Suppressor macrophage treated with lipopolysaccharide for 4 hours (primary cell): ENCODE data around the gene BTBD2.
"Not testable (repeated sequence)": the region's sequence is repeated elsewhere in the genome, so short reads cannot be mapped to it uniquely, and the experiment has no call there.

ENCODE experiments used
- DNase-seq: peaks from one replicate; pipeline ENCODE4 v3.0.0-alpha.2; 2020

BTBD2 gene

GRCh38 chr19:2039089-2039958 lies 23.8 kb upstream of the BTBD2 start:
- DNase-seq = no peak

GRCh38 chr19:2038284-2039088 lies 23.0 kb upstream of the BTBD2 start:
- no peak for DNase-seq

GRCh38 chr19:2037651-2038255 lies 22.2 kb upstream of the BTBD2 start:
- no peak for DNase-seq

- no peak for DNase-seq
Measured at GRCh38 chr19:2036424-2036823, 20.9 kb upstream of the BTBD2 start.

- no peak for DNase-seq
Measured at GRCh38 chr19:2035590-2035991, 20.1 kb upstream of the BTBD2 start.

GRCh38 chr19:2034729-2035589 lies 19.4 kb upstream of the BTBD2 start:
- DNase-seq = peak; percentile 55

DNA sequence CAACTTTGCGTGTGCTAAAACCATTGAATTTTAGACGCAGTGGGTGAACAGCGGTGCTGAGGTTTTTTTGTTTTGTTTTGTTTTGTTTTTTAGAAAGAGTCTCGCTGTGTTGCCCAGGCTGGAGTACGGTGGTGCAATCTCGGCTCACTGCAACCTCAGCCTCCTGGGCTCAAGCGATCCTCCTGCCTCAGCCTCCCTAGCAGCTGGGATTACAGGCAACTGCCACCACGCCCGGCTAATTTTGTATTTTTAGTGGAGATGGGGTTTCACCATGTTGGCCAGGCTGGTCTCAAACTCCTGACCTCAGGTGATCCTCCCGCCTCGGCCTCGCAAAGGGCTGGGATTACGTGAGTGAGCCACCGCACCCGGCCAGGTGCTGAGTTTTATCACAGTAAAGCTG lies 18.7 kb upstream of the BTBD2 start:
- DNase-seq = not testable (repeated sequence)

DNA sequence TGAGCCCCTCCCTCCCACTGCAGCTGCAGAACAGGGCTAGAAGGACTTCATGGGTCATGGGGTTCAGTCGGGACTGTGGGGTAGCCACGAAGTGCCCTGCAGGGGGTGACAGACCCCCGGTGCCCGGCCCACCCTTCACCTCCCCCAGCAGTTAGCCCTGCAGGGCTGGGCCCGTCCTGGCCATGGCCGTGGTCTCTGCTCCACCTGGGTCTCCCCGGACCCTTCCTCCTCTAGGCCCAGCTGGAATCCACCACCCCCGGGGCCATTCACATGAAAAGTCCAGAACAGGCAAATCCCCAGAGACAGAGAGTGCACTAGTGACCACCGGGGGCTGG lies 18.3 kb upstream of the BTBD2 start:
- DNase-seq = no peak

DNA sequence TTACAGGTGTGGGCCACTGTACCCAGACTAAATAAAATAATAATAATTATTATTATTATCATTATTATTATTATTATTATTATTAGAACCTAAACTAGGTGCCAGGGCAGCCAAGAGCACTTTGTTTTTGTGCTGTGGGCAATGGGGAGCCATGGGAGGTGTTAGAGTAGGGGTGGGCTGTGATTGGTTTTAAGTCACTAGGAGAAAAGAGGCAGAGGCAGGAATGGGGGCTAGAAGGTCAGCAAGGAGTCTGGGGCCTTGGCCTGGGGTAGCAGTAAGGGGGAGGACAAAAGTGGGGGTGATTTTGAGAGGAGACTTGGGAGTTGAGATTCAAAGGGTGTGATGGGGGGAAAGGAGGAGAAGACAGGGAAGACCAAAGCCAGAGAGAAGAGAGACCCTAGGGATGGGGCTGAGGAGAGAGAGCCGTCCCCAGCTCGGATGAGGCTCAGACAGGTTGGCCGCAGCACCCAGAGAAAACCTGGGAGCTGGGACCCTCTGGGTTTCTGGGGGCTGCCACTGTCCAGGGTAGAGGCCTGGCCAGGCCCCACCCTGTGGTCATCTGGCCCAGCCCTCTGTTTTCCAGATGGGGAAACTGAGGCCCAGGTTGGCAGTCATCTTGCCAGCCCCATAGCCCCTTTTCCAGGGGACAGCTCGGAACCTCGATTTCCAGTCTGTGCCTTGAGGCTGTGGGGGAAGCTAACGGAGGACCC lies 17.8 kb upstream of the BTBD2 start:
- DNase-seq = no peak

DNA sequence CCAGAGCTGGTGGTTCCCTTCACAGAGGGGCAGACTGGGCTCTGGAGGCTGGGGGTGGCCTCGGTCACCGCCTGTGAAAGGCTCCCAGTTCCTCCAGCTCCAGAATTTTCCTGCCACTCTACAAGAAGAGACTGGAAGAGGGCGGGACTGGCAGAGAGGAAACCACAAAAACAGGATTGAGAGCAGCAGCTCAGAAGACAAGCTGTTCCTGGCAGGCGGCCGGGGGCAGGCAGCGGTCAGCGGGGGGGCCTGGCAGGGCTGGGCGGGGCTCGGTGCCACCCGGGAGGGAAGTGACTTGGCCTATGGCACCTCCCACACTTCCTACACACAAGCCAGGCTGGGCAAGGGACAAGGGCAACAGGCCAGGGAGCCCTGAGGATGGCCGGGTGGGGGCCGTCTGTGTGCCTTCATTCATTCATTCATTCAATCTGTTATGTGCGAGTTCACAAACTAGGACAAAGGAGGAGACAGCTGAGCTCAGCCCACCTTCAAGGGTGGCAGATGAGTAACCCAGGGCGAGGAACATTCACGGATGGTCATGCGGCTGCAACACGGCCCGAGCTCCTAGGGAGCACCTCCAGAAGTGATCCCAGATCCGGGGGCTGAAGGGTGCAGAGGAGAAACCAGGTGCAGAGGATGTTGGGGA lies 16.9 kb upstream of the BTBD2 start:
- DNase-seq = peak; percentile 92

DNA sequence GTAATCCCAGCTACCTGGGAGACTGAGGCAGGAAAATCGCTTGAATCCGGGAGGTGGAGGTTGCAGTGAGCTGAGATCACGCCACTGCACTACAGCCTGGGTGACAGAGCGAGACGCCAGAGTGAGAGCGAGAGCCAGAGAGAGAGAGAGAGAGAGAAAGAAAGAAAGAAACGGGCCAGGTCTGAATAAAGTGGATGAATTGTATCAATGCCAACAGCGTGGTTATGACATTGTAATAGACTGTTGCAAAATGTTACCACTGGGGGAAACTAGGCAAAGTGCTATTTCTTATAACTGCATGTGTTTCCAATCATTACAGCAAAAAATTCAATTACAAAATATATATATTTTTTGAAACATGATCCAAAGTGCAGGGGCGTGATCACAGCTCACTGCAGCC lies 11.8 kb upstream of the BTBD2 start:
- no peak for DNase-seq

GRCh38 chr19:2026770-2027169 lies 11.3 kb upstream of the BTBD2 start:
- DNase-seq = no peak

DNA sequence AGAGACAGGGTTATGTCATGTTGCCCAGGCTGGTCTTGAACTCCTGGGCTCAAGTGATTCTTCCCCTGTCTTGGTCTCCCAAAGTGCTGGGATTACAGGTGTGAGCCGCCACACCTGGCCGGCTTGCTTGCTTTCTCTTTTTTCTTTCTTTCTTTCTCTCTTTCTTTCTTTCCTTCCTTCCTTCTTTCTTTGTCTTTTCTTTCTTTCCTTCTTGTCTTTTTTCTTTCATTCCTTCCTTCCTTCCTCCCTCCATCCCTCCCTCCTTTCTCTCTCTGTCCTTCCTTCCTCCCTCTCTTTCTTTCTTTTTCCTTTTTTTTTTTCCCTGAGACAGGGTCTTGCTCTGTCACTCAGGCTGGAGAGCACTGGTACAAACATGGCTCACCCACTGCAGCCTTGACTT lies 6.8 kb upstream of the BTBD2 start:
- no peak for DNase-seq

- DNase-seq = no peak
Measured at GRCh38 chr19:2021453-2022140, 6.1 kb upstream of the BTBD2 start.

DNA sequence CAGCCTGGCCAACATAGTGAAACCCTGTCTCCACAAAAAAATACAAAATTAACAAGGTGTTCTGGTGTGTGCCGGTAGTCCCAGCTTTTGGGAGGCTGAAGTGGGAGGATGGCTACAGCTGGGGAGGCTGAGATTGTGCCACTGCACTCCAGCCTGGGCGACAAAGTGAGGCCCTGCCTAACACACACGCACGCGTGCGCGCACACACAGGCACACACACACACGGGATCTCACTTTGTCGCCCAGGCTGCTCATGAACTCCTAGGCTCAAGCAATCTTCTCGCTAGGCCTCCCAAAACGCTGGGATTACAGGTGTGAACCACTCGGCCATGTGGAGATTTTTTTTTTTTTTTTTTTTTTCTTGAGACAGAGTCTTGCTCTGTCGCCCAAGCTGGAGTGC lies 3.2 kb upstream of the BTBD2 start:
- no peak for DNase-seq

DNA sequence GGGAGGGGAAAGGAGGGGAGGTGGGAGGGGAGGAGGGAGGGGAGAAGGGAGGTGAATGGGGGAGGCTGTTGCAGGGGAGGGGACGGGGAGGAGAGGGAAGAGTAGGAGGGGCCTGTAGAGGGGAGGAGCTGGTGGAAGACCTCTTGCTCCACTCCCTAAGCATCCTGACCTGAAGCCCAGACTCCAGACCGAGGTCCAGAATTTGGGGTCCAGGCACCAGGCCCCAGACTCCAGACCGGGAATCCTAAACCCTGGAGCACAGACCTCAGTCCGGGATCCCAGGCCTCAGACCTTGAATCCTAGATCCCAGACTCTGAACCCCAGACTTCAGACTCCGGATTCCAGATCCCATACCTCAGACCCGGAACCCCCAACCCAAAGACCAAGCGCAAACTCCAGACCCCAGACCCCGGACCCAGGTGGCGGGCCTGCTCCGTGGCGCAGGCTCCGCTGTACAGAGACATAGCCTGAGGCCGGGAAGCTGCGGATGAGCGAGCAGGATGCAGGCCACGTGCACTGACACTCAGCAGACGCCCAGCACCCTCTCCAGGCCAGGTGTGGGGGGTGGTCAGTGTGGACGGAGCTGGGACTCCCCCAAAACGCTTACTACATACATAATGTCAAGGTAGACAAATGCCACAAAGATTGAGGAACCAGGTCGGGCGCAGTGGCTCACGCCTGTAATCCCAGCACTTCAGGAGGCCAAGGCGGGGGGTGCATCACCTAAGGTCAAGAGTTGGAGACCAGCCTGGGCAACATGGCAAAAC lies 710 bp upstream of the BTBD2 start:
- peak; percentile 62 for DNase-seq

DNA sequence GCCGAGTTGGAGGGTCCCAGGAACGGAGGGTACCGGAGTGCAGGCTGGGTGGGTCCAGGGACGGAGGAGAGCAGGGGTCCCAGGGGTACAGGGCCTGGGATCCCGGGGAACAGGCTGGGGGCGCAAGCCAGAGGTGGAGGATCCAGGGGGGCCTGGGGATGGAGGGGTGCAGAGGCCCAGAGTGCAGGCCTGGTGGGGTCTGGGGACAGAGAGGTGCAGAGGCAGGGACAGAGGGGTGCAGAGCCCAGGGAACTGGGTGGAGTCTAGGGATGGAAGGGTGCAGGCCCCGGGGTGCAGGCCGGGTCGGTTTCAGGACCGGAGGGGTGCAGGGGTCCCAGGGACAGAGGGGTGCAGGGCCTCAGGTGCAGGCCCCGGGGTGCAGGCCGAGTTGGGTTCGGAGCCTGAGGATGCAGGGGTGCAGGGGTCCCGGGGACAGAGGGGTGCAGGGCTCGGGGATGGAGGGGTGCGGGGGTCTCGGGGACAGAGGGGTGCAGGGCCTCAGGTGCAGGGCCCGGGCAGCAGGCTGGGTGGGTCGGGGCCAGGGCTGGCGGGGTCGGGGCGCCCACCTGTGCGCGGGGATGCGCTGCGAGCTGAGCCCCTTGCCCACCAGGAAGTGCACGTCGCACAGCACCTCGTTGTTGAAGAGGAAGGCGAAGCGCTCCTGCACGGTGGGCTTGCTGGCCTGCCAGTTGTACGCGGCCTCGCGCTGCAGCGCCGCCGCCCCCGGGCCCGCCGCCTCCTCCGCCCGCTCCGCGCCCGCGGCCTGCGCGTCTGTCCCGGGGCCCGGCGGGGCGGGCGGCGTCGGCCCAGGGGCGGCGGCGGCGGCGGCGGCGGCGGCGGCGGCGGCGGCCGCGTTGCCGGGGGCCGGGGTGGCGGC lies 545 bp downstream of the BTBD2 start:
- peak; percentile 27 for DNase-seq

DNA sequence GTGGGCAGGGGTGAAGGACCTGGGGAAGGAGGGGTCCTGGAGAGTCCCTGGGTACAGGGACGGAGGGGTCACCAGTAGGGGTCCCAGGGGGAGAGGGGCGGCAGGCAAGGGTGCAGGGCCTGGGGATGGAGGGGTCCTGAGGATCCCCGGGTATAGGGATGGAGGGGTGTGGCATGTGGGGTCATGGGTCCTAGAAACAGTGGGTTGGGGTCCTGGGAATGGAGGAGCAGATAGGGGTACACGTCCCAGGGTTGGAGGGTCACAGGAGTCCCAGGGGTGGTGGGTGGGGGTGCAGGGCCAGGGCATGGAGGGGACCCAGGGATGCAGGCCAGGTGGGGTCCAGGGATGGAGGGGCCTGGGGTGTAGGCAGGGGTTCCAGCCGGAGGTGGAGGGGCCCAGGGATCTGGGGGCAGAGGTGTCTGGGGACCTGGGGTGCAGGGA lies 1.4 kb downstream of the BTBD2 start:
- no peak for DNase-seq

- DNase-seq = no peak
Measured at GRCh38 chr19:2013683-2013961, 1.9 kb downstream of the BTBD2 start.
